ENCODE results near the gene TMEM273.

TMEM273 gene

GRCh38 chr10:49194212-49194920 lies 6.2 kb upstream of the TMEM273 start:
- no peak for DNase-seq (ENCODE audit: low read depth)
- H3K4me3 ChIP-seq (ENCODE audit: low read depth, low read length), result no peak overlapping the region
- TF ChIP-seq, protein P1, sequence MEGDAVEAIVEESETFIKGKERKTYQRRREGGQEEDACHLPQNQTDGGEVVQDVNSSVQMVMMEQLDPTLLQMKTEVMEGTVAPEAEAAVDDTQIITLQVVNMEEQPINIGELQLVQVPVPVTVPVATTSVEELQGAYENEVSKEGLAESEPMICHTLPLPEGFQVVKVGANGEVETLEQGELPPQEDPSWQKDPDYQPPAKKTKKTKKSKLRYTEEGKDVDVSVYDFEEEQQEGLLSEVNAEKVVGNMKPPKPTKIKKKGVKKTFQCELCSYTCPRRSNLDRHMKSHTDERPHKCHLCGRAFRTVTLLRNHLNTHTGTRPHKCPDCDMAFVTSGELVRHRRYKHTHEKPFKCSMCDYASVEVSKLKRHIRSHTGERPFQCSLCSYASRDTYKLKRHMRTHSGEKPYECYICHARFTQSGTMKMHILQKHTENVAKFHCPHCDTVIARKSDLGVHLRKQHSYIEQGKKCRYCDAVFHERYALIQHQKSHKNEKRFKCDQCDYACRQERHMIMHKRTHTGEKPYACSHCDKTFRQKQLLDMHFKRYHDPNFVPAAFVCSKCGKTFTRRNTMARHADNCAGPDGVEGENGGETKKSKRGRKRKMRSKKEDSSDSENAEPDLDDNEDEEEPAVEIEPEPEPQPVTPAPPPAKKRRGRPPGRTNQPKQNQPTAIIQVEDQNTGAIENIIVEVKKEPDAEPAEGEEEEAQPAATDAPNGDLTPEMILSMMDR (conservative IDR thresholded peaks at IDR 0.05; ENCODE audit: low read depth, low read length), result no peak

- TF ChIP-seq, protein P1 (conservative IDR thresholded peaks at IDR 0.05; ENCODE audit: low read depth, low read length), result no peak
- no peak for DNase-seq (ENCODE audit: low read depth)
- H3K4me3 ChIP-seq (ENCODE audit: low read depth, low read length), result no peak overlapping the region
Measured at GRCh38 chr10:49191349-49191748, 3.2 kb upstream of the TMEM273 start.

- DNase-seq (ENCODE audit: low read depth), result no peak
Measured at GRCh38 chr10:49189422-49189821, 1.2 kb upstream of the TMEM273 start.

GRCh38 chr10:49187044-49187484 lies 1.1 kb downstream of the TMEM273 start:
- DNase-seq (ENCODE audit: low read depth), result no peak
- H3K4me3 ChIP-seq (ENCODE audit: low read depth, low read length), result no peak overlapping the region

More at GRCh38 chr10:49189422-49189821, 1.2 kb upstream of the TMEM273 start:
- TF ChIP-seq, protein P1 (conservative IDR thresholded peaks at IDR 0.05; ENCODE audit: low read depth, low read length), result no peak
- no peak overlapping the region for H3K4me3 ChIP-seq (ENCODE audit: low read depth, low read length)

GRCh38 chr10:49186613-49187012 lies 1.6 kb downstream of the TMEM273 start:
- H3K4me3 ChIP-seq (ENCODE audit: low read depth, low read length), result no peak overlapping the region
- TF ChIP-seq, protein P1 (conservative IDR thresholded peaks at IDR 0.05; ENCODE audit: low read depth, low read length), result no peak
- no peak for DNase-seq (ENCODE audit: low read depth)

More at GRCh38 chr10:49187044-49187484, 1.1 kb downstream of the TMEM273 start:
- TF ChIP-seq, protein P1 (conservative IDR thresholded peaks at IDR 0.05; ENCODE audit: low read depth, low read length), result no peak

- DNase-seq (ENCODE audit: low read depth), result no peak
- H3K4me3 ChIP-seq (ENCODE audit: low read depth, low read length), result no peak overlapping the region
- TF ChIP-seq, protein P1 (conservative IDR thresholded peaks at IDR 0.05; ENCODE audit: low read depth, low read length), result no peak
Measured at GRCh38 chr10:49185213-49185612, 3.0 kb downstream of the TMEM273 start.

- no peak for DNase-seq (ENCODE audit: low read depth)
- H3K4me3 ChIP-seq (ENCODE audit: low read depth, low read length), result no peak overlapping the region
- TF ChIP-seq, protein P1 (conservative IDR thresholded peaks at IDR 0.05; ENCODE audit: low read depth, low read length), result no peak
Measured at GRCh38 chr10:49184642-49185111, 3.5 kb downstream of the TMEM273 start.

All from choroid plexus epithelial cell (primary cell).